Keratinocyte (primary cell): ENCODE measurements around the gene MAP3K10. TPM values are rescaled to one million over a fixed set of nuclear protein-coding genes. Genes with fewer than 3 reads are reported as not detected.

Experiments used
- DNase-seq: peaks from one replicate; pipeline ENCODE4 v3.0.0-alpha.2; 2011; ENCODE audit warnings: low read depth, missing footprints, low spot score
- FAIRE-seq: peaks from 2 replicates; lab custom pipeline; 2011; peaks lifted over from hg19 to GRCh38; lab: Jason Lieb, UNC
- H2AFZ ChIP-seq: 2 replicates; pipeline ENCODE4 v1.6.0; 2012; ENCODE audit warnings: low read length, control low read depth, inconsistent platforms; ENCODE audit not compliant: control insufficient read depth
- H3K27ac ChIP-seq: 2 replicates; pipeline ENCODE4 v1.5.1; 2011; ENCODE audit warnings: low read length; ENCODE audit not compliant: control insufficient read depth, insufficient read depth
- H3K27me3 ChIP-seq: 3 replicates; pipeline ENCODE4 v1.6.0; 2011; ENCODE audit warnings: low read length; ENCODE audit not compliant: control insufficient read depth, insufficient read depth; ENCODE audit errors: extremely low read depth
- H3K36me3 ChIP-seq, 2 experiments: 2 replicates in 1 of 2; 3 replicates in 1 of 2; pipeline ENCODE4 v1.5.1; 2011; ENCODE audit warnings: low read length in 2 of 2, mild to moderate bottlenecking in 1 of 2; ENCODE audit not compliant: control insufficient read depth in 2 of 2, insufficient read depth in 2 of 2; ENCODE audit errors: extremely low read depth in 1 of 2
- H3K4me1 ChIP-seq: 3 replicates; pipeline ENCODE4 v1.5.1; 2011; ENCODE audit warnings: low read length; ENCODE audit not compliant: control insufficient read depth, insufficient read depth; ENCODE audit errors: extremely low read depth
- H3K4me2 ChIP-seq: 3 replicates; pipeline ENCODE4 v1.6.0; 2011; ENCODE audit warnings: low read depth, low read length; ENCODE audit not compliant: control insufficient read depth, insufficient read depth; ENCODE audit errors: extremely low read depth
- H3K4me3 ChIP-seq, 3 experiments: fragments of 200-600 bp in 1 of 3; sonication (generic) in 1 of 3; 2 replicates in 2 of 3; 3 replicates in 1 of 3; pipeline ENCODE4 v1.5.1; 2011 to 2016; ENCODE audit warnings: low read length in 3 of 3, mild to moderate bottlenecking in 3 of 3, control low read depth in 2 of 3, inconsistent platforms in 1 of 3, low read depth in 1 of 3, mixed read lengths in 1 of 3, mixed run types in 1 of 3, moderate library complexity in 1 of 3; ENCODE audit not compliant: control insufficient read depth in 2 of 3, insufficient read depth in 2 of 3; ENCODE audit errors: extremely low read depth in 1 of 3
- H3K79me2 ChIP-seq: 2 replicates; pipeline ENCODE4 v1.6.0; 2012; ENCODE audit warnings: low read length; ENCODE audit not compliant: control insufficient read depth, insufficient read depth
- H3K9ac ChIP-seq: 3 replicates; pipeline ENCODE4 v1.6.0; 2011; ENCODE audit warnings: low read length; ENCODE audit not compliant: control insufficient read depth, insufficient read depth; ENCODE audit errors: extremely low read depth
- H3K9me1 ChIP-seq: 3 replicates; pipeline ENCODE4 v1.6.0; 2011; ENCODE audit warnings: low read length; ENCODE audit not compliant: control insufficient read depth, insufficient read depth; ENCODE audit errors: extremely low read depth
- H3K9me3 ChIP-seq: 2 replicates; pipeline ENCODE4 v1.5.1; 2012; ENCODE audit warnings: low read depth, low read length; ENCODE audit not compliant: control insufficient read depth
- H4K20me1 ChIP-seq: 3 replicates; pipeline ENCODE4 v1.6.0; 2011; ENCODE audit warnings: low read length; ENCODE audit not compliant: control insufficient read depth, insufficient read depth; ENCODE audit errors: extremely low read depth
- EZH2 ChIP-seq: IDR thresholded peaks from one replicate; pipeline ENCODE4 v1.6.1; 2012; ENCODE audit warnings: inconsistent platforms, mild to moderate bottlenecking, low read length, moderate library complexity
- dilution Hi-C: fragments of 300-500 bp; cut with MboI; formaldehyde crosslinking; loops from one replicate; pipeline ENCODE4 v1.7.0; 2020; ENCODE audit warnings: low sequenced_read_pairs; ENCODE audit not compliant: extremely low pct_ligation_motif_present
- polyA plus RNA-seq, 5 experiments: library from polyadenylated mRNA; depleted of rRNA in 3 of 5; stranded (reverse) in 3 of 5; stranded (forward) in 1 of 5; unstranded in 1 of 5; fragments of >200 nt; gene quantifications; 1 replicate in 1 of 5; 2 replicates in 3 of 5; 3 replicates in 1 of 5; pipeline versions ENCODE4 v1.2.1 to v1.2.3, GENCODE V29; 2011 to 2012; ENCODE audit warnings: missing spikeins in 2 of 5, low read depth in 1 of 5, low replicate concordance in 1 of 5
- TF ChIP-seq, protein P1 (sequence below), 3 experiments: IDR thresholded peaks in 1 of 3; conservative IDR thresholded peaks in 1 of 3; optimal IDR thresholded peaks in 1 of 3; 2 replicates in 2 of 3; 3 replicates in 1 of 3; pipeline versions ENCODE3 to v1.5.1; 2011; ENCODE audit warnings: low read length in 3 of 3, mild to moderate bottlenecking in 3 of 3, moderate library complexity in 2 of 3, control low read depth in 1 of 3, inconsistent platforms in 1 of 3; ENCODE audit not compliant: insufficient read depth in 2 of 3; ENCODE audit errors: extremely low read depth in 1 of 3

The MAP3K10 gene
- polyA plus RNA-seq, 1 donor (not counting 4 experiments of a cell fraction or from before 2014, with no cell fraction given): 2.9 TPM

- Histone ChIP-seq H3K4me2 (no peak overlapping the region), H3K27ac (no peak overlapping the region), H4K20me1 (no peaks in the 10 kb centered on the region), H3K9me1 (no peaks in the 10 kb centered on the region), H3K79me2 (no peaks in the 10 kb centered on the region), H3K4me1 (peaks cover 9% of the 10 kb centered on the region), H3K4me3 (no peak overlapping the region), H3K9ac (no peak overlapping the region), H3K36me3 (peaks cover 0 to 1% of the 10 kb centered on the region in 2 experiments), H3K27me3 (peaks cover 24% of the 10 kb centered on the region), H3K9me3 (no peaks in the 10 kb centered on the region), H2AFZ (no peak overlapping the region)
- dilution Hi-C loops: no loop called here
- DNase-seq: no peak
- FAIRE-seq: no peak
- TF ChIP-seq EZH2: no peak
These were observed 22.1 kb downstream of the MAP3K10 start for GRCh38 chr19:40213251-40213829.

DNA sequence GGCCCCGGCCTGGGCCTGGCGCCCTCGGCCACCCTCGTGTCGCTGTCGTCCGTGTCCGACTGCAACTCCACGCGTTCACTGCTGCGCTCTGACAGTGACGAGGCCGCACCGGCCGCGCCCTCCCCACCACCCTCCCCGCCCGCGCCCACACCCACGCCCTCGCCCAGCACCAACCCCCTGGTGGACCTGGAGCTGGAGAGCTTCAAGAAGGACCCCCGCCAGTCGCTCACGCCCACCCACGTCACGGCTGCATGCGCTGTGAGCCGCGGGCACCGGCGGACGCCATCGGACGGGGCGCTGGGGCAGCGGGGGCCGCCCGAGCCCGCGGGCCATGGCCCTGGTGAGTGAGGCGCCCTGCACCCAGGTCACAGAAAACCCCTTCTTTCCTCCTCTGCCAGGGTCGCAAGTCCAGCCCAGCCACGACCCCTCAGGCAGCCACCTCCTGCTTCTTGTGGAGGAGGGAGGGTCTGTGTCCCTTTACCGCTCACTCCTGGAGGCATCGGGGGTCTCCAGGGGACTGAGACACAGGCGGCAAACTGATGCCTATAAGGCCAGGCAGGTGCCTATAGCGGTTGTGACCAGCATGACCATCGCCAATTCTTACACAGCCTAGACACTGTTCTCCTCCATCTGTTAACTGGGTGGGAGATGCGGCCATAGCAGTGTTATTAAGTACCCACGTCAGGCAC is 22.8 kb downstream of the MAP3K10 start:
- H3K4me2 ChIP-seq: no peak overlapping the region
- no peak overlapping the region for H3K4me3 ChIP-seq
- no peak overlapping the region for H2AFZ ChIP-seq
- H3K9me1 ChIP-seq: no peaks in the 10 kb centered on the region
- dilution Hi-C loops: no loop called here
- H3K79me2 ChIP-seq: no peaks in the 10 kb centered on the region
- no peak overlapping the region for H3K9ac ChIP-seq
- H3K4me1 ChIP-seq: peaks cover 9% of the 10 kb centered on the region
- H3K9me3 ChIP-seq: no peaks in the 10 kb centered on the region
- no peak for DNase-seq
- H3K27me3 ChIP-seq: peaks cover 29% of the 10 kb centered on the region
- peaks cover 0 to 1% of the 10 kb centered on the region in 2 experiments for H3K36me3 ChIP-seq
- no peak overlapping the region for H3K27ac ChIP-seq
- H4K20me1 ChIP-seq: no peaks in the 10 kb centered on the region
- FAIRE-seq: no peak
- no peak for TF ChIP-seq EZH2
- TF ChIP-seq, protein P1, sequence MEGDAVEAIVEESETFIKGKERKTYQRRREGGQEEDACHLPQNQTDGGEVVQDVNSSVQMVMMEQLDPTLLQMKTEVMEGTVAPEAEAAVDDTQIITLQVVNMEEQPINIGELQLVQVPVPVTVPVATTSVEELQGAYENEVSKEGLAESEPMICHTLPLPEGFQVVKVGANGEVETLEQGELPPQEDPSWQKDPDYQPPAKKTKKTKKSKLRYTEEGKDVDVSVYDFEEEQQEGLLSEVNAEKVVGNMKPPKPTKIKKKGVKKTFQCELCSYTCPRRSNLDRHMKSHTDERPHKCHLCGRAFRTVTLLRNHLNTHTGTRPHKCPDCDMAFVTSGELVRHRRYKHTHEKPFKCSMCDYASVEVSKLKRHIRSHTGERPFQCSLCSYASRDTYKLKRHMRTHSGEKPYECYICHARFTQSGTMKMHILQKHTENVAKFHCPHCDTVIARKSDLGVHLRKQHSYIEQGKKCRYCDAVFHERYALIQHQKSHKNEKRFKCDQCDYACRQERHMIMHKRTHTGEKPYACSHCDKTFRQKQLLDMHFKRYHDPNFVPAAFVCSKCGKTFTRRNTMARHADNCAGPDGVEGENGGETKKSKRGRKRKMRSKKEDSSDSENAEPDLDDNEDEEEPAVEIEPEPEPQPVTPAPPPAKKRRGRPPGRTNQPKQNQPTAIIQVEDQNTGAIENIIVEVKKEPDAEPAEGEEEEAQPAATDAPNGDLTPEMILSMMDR (optimal IDR thresholded peaks at IDR 0.05 in 1 of 3, IDR thresholded peaks at IDR 0.05 in 1 of 3, conservative IDR thresholded peaks at IDR 0.05 in 1 of 3; ENCODE audit: extremely low read depth in 1 of 3, insufficient read depth in 2 of 3, low read length in 3 of 3): no peak
